SH-SY5Y (cell line): ENCODE results near the gene UNC5C.

Experiments
- GATA2 ChIP-seq: IDR thresholded peaks from 2 replicates; pipeline ENCODE4 v1.6.1; 2011; ENCODE audit warnings: mild to moderate bottlenecking, low read depth, low read length
- GATA3 ChIP-seq: IDR thresholded peaks from 2 replicates; pipeline ENCODE4 v1.6.1; 2011; ENCODE audit warnings: low read depth, mild to moderate bottlenecking, low read length, moderate library complexity

GRCh38 chr4:95219109-95219508 is 329.7 kb downstream of the UNC5C start:
- TF ChIP-seq GATA2 (no peak), GATA3 (no peak)
